ENCODE measurements around the gene RANBP3.

- TF ChIP-seq POLR2A (IDR thresholded peaks at IDR 0.05; ENCODE audit: low read length) (no peak), GATA1 (IDR thresholded peaks at IDR 0.05; ENCODE audit: low read depth, low read length) (no peak)
Observed at GRCh38 chr19:6011794-6012193, 33.9 kb upstream of the RANBP3 start.
